ENCODE measurements around the gene SLC25A1. TPM values are rescaled to one million over a fixed set of nuclear protein-coding genes. Genes with fewer than 3 reads are reported as not detected.

SLC25A1 gene
- polyA plus RNA-seq, 2 of the 4 experiments (the other 2 are of a cell fraction), result 11.4 to 60.1 TPM

DNA sequence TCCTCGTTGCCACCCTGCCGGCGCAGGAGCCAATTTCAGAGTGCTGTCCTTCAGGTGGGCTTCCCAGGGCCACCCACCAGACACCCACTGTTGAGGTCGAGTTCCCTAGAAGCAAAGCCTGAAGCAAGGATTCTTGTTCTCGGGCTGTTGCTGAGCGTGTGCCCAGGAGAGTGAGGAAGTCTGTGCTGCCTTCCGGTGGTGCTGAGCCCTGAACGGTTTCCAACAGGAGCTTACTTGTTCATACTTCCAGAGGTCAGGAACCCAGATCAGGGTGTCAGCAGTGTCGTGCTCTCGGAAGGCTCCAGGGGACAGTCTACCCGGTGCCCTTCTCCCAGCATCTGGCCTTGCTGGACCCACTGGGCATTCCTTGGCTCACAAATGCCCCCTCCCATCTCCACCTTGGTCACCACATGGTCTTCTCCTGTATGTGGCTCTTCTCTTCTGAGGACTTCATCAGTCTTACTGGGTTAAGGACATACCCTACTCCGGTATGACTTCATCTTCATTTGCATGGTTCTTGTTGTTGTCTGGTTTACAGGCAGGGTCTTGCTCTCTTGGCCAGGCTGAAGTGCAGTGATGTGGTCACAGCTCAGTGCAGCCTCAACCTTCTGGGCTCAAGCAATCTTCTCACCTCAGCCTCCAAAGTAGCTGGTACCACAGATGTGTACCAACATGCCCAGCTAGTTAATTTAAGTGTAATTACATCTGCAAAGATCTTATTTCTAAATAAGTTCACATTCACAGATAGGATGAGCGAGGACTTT is 11.2 kb downstream of the SLC25A1 start (continued):
- TF ChIP-seq, protein P1, sequence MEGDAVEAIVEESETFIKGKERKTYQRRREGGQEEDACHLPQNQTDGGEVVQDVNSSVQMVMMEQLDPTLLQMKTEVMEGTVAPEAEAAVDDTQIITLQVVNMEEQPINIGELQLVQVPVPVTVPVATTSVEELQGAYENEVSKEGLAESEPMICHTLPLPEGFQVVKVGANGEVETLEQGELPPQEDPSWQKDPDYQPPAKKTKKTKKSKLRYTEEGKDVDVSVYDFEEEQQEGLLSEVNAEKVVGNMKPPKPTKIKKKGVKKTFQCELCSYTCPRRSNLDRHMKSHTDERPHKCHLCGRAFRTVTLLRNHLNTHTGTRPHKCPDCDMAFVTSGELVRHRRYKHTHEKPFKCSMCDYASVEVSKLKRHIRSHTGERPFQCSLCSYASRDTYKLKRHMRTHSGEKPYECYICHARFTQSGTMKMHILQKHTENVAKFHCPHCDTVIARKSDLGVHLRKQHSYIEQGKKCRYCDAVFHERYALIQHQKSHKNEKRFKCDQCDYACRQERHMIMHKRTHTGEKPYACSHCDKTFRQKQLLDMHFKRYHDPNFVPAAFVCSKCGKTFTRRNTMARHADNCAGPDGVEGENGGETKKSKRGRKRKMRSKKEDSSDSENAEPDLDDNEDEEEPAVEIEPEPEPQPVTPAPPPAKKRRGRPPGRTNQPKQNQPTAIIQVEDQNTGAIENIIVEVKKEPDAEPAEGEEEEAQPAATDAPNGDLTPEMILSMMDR (IDR thresholded peaks at IDR 0.05), result no peak
- TF ChIP-seq BHLHE40 (IDR thresholded peaks at IDR 0.05; ENCODE audit: low read depth, low read length) (no peak), EHF (CRISPR knock-in tag; IDR thresholded peaks at IDR 0.05) (no peak), CHD4 (IDR thresholded peaks at IDR 0.05; ENCODE audit: borderline replicate concordance) (no peak), GATA3 (IDR thresholded peaks at IDR 0.05; ENCODE audit: borderline replicate concordance) (no peak)

DNA sequence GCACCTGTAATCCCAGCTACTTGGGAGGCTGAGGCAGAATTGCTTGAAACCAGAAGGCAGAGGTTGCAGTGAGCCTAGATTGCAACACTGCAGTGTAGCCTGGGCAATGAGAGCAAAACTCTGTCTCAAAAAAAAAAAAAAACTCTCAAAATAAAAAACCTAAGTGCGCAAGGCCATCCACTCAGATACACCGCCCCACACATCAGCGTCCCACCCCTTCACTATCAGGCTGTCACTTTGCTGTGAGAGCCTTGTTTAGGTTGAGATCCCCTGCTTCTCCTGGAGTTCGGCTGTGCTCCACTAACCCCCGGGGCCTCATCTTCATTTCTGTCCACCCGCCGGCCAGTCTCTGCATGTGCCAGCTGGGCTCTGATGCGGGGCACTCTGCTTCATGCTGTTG is 12.1 kb downstream of the SLC25A1 start:
- ChIA-PET CTCF (interaction anchor here (1.3 to 2.3 kb wide), 3 partner anchors 9 to 212 kb away, joined by 3 to 8 read pairs (median 4); partner anchors contain the start of gene ESS2), POLR2A (no interaction called here)
- H3K4me2 ChIP-seq, result no peak overlapping the region
- DNase-seq (ENCODE audit: low read depth in 1 of 2, low spot score in 1 of 2) (no peak), ATAC-seq (no peak), FAIRE-seq (no peak)
- peaks cover 5% of the 10 kb centered on the region; the same call in 2 of the 3 replicates for H3K4me1 ChIP-seq
- 19% methylated on average over 6 of the region's 8 CpGs for WGBS (ENCODE audit: missing lambda C conversion rate)
- no peak overlapping the region for H3K4me3 ChIP-seq
- H3K9me3 ChIP-seq, result peaks cover 2% of the 10 kb centered on the region; the same call in 1 of the 3 replicates
- TF ChIP-seq HEYL (CRISPR knock-in tag; IDR thresholded peaks at IDR 0.05) (no peak), CHD4 (IDR thresholded peaks at IDR 0.05; ENCODE audit: borderline replicate concordance) (no peak), CEBPB (IDR thresholded peaks at IDR 0.05) (no peak), EHMT2 (IDR thresholded peaks at IDR 0.05; ENCODE audit: low read depth) (no peak), JUNB (IDR thresholded peaks at IDR 0.05) (no peak), SREBF2 (IDR thresholded peaks at IDR 0.05) (no peak), NFE2L2 (conservative IDR thresholded peaks at IDR 0.05; ENCODE audit: low read length) (no peak), KDM5A (IDR thresholded peaks at IDR 0.05) (no peak), EHF (CRISPR knock-in tag; IDR thresholded peaks at IDR 0.05) (no peak), FOXS1 (CRISPR knock-in tag; IDR thresholded peaks at IDR 0.05) (no peak), ZC3H11A (IDR thresholded peaks at IDR 0.05) (no peak), NPAS2 (CRISPR knock-in tag; IDR thresholded peaks at IDR 0.05; ENCODE audit: borderline replicate concordance) (no peak), EP300 (IDR thresholded peaks at IDR 0.05) (no peak), ESRRA (IDR thresholded peaks at IDR 0.05; ENCODE audit: borderline replicate concordance, low read length) (no peak)
- TF ChIP-seq, protein P1 (IDR thresholded peaks at IDR 0.05), result no peak
- TF ChIP-seq, protein P2, sequence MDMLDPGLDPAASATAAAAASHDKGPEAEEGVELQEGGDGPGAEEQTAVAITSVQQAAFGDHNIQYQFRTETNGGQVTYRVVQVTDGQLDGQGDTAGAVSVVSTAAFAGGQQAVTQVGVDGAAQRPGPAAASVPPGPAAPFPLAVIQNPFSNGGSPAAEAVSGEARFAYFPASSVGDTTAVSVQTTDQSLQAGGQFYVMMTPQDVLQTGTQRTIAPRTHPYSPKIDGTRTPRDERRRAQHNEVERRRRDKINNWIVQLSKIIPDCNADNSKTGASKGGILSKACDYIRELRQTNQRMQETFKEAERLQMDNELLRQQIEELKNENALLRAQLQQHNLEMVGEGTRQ (IDR thresholded peaks at IDR 0.05), result no peak
- TF ChIP-seq, protein P3, sequence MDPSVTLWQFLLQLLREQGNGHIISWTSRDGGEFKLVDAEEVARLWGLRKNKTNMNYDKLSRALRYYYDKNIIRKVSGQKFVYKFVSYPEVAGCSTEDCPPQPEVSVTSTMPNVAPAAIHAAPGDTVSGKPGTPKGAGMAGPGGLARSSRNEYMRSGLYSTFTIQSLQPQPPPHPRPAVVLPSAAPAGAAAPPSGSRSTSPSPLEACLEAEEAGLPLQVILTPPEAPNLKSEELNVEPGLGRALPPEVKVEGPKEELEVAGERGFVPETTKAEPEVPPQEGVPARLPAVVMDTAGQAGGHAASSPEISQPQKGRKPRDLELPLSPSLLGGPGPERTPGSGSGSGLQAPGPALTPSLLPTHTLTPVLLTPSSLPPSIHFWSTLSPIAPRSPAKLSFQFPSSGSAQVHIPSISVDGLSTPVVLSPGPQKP (IDR thresholded peaks at IDR 0.05; ENCODE audit: low read depth, low read length), result no peak
- H3K27ac ChIP-seq, result no peak overlapping the region

All from A549 (cell line).